HG03342 (cell line): ENCODE results near the gene EFHC1.

Experiments
- ATAC-seq: cut with Tn5 transposase; IDR thresholded peaks from one replicate; pipeline ENCODE4 v1.9.1; 2021; ENCODE audit warnings: mild to moderate bottlenecking, moderate library complexity; ENCODE audit not compliant: unreplicated experiment

EFHC1 gene

GRCh38 chr6:52500238-52501129 is 80.3 kb downstream of the EFHC1 start:
- no peak for ATAC-seq

- ATAC-seq: no peak
Measured at GRCh38 chr6:52502306-52503029, 82.3 kb downstream of the EFHC1 start.

- no peak for ATAC-seq
Measured at GRCh38 chr6:52503323-52503747, 83.2 kb downstream of the EFHC1 start.

- ATAC-seq: no peak
Measured at GRCh38 chr6:52503851-52504781, 84.0 kb downstream of the EFHC1 start.

GRCh38 chr6:52504782-52505136 is 84.6 kb downstream of the EFHC1 start:
- no peak for ATAC-seq

- ATAC-seq: no peak
Measured at GRCh38 chr6:52505726-52506409, 85.7 kb downstream of the EFHC1 start.

GRCh38 chr6:52506476-52506875 is 86.3 kb downstream of the EFHC1 start:
- no peak for ATAC-seq

GRCh38 chr6:52507557-52508260 is 87.6 kb downstream of the EFHC1 start:
- ATAC-seq: no peak

GRCh38 chr6:52508261-52508739 is 88.2 kb downstream of the EFHC1 start:
- no peak for ATAC-seq

GRCh38 chr6:52509281-52510212 is 89.4 kb downstream of the EFHC1 start:
- no peak for ATAC-seq

GRCh38 chr6:52510213-52510562 is 90.0 kb downstream of the EFHC1 start:
- no peak for ATAC-seq

GRCh38 chr6:52511163-52511562 is 91.0 kb downstream of the EFHC1 start:
- ATAC-seq: no peak

GRCh38 chr6:52511572-52512151 is 91.5 kb downstream of the EFHC1 start:
- ATAC-seq: no peak

GRCh38 chr6:52512199-52512598 is 92.1 kb downstream of the EFHC1 start:
- no peak for ATAC-seq

GRCh38 chr6:52513464-52513863 is 93.3 kb downstream of the EFHC1 start:
- no peak for ATAC-seq

- no peak for ATAC-seq
Measured at GRCh38 chr6:52513896-52514295, 93.8 kb downstream of the EFHC1 start.

- no peak for ATAC-seq
Measured at GRCh38 chr6:52514514-52514913, 94.4 kb downstream of the EFHC1 start.

GRCh38 chr6:52515219-52515960 is 95.2 kb downstream of the EFHC1 start:
- no peak for ATAC-seq
